ENCODE results near the gene AFF1. TPM values are rescaled to one million over a fixed set of nuclear protein-coding genes. Genes with fewer than 3 reads are reported as not detected.
"Not testable (repeated sequence)": the region's sequence is repeated elsewhere in the genome, so short reads cannot be mapped to it uniquely, and the experiment has no call there.

The AFF1 gene
- total and polyA plus RNA-seq, 5 experiments from 2014 or later: 9.0 to 55.8 (median 13.7) TPM

DNA sequence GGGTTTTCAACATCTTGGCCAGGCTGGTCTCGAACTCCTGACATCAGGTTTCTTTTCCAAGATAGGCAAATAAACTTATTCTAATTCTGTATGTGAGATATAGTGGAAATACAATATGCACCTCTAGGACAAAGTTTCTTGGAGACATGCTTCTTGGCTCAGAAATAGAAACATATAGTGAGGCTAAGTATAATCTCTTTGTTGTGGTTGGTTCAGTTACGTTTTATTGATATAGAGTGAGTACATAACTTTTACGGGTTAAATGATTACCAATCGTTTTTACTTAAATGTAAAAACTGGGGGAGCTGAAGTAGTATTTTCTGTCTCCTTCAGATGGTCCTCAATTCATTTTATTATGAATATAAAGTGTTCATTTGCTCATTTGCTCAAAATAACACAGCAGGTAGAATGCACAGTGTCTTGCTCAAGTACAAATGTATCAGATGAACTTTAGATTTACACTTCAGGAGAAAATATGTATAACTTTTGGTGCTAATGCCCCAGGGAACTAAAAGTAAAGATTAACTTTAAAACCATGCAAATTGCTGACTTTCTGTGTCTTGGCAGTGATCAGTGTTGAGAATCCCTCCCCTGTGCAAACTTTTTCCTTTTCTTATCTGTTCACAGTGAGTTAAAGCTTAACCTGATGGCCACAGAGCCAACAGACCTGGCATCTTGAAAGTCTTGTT lies 77.6 kb downstream of the AFF1 start:
- H3K27ac Mint-ChIP-seq: peak overlapping the region in 4 of 10 donors; percentile 0 to 34 (median 10)
- peak overlapping the region in 6 of 10 donors; percentile 1 to 50 (median 20) for H3K4me3 Mint-ChIP-seq
- ATAC-seq (no peak), DNase-seq (no peak)
- POLR2A ChIA-PET: interaction anchor here (0.7 to 2.7 kb wide), 2 partner anchors 12 to 77 kb away, joined by 5 to 13 read pairs; partner anchors contain the start of gene AFF1
- H3K4me1 Mint-ChIP-seq: peaks cover 29 to 93% (median 81%) of the 10 kb centered on the region in 4 donors
- H3K9me3 Mint-ChIP-seq: no peaks in the 10 kb centered on the region
- no peaks in the 10 kb centered on the region for H3K36me3 Mint-ChIP-seq
- no peaks in the 10 kb centered on the region for H3K27me3 Mint-ChIP-seq

DNA sequence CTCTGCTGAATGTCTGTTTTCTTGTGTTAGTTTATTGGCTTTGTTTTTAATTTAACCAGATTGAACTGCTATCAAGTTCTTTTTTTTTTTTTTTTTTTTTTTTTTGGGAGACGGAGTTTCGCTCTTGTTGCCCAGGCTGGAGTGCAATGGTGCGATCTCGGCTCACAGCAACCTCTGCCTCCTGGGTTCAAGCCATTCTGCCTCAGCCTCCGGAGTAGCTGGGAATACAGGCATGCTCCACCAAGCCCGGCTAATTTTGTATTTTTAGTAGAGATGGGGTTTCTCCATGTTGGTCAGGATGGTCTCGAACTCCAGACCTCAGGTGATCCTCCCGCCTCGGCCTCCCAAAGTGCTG lies 78.1 kb downstream of the AFF1 start:
- not testable (repeated sequence) for H3K36me3 Mint-ChIP-seq, H3K9me3 Mint-ChIP-seq, ATAC-seq, DNase-seq, H3K27me3 Mint-ChIP-seq
- H3K27ac Mint-ChIP-seq: peak overlapping the region in 3 of 10 donors; percentile 0 to 15 (median 5)
- H3K4me1 Mint-ChIP-seq: peaks cover 26 to 95% (median 82%) of the 10 kb centered on the region in 4 donors
- POLR2A ChIA-PET: interaction anchor here (0.7 to 2.7 kb wide), 2 partner anchors 11 to 78 kb away, joined by 5 to 13 read pairs; partner anchors contain the start of gene AFF1
- H3K4me3 Mint-ChIP-seq: peak overlapping the region in 4 of 10 donors; percentile 5 to 20 (median 12)

DNA sequence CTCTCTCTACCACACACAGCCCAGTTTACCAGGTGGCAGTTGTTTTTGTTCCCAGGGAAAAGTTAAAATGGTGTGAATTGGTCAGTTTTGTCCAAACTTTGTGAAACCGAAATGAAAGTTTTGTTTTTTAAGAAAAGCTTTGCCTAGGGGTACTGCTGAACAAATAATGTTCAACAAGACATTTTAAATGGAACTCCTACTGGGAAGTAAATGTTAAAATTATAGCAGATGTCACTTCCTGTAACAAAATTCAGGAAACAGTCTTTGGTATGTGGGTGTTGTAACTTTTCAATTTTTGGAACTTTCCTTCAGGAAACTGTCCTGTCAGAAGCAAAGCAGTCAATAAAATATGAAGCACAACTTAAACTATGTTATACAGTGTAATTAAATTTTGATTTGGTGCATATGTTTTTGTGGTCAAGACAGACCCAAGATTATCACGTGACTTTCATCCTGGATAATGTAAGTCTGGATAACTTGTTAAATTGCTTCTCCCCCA lies 79.5 kb downstream of the AFF1 start:
- Mint-ChIP-seq H3K36me3 (no peaks in the 10 kb centered on the region), H3K27me3 (no peaks in the 10 kb centered on the region), H3K27ac (peak overlapping the region in 2 of 10 donors; percentile 65), H3K4me1 (peaks cover 31 to 96% (median 83%) of the 10 kb centered on the region in 4 donors), H3K4me3 (peak overlapping the region in 3 of 10 donors; percentile 24 to 40 (median 30)), H3K9me3 (no peaks in the 10 kb centered on the region)
- POLR2A ChIA-PET: no interaction called here
- ATAC-seq (no peak), DNase-seq (no peak)

DNA sequence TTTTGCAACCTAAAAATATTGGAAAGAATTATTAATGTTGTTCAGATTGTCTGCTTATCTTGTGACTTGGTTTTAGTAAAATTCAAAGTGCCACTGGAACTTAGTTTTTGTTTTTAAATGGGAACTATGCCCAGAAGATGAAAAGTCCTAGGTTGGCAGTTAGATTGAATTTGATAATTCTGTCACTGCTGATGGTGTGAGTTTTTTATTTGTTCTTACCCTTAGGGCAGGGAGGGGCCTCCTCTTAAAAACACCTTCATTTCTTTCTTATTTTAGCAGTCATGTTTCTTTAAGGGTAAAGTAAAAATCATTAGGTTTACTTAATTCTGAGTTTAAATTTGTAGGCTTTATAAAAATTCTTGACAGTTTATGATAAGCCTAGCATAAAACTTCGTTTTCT lies 80.6 kb downstream of the AFF1 start:
- ATAC-seq: no peak
- Mint-ChIP-seq H3K36me3 (no peaks in the 10 kb centered on the region), H3K4me1 (peaks cover 29 to 96% (median 84%) of the 10 kb centered on the region in 4 donors), H3K27me3 (no peaks in the 10 kb centered on the region), H3K9me3 (no peaks in the 10 kb centered on the region), H3K27ac (peak overlapping the region in 2 of 10 donors; percentile 11 to 65), H3K4me3 (no peak overlapping the region)
- POLR2A ChIA-PET: no interaction called here
- DNase-seq: no peak

DNA sequence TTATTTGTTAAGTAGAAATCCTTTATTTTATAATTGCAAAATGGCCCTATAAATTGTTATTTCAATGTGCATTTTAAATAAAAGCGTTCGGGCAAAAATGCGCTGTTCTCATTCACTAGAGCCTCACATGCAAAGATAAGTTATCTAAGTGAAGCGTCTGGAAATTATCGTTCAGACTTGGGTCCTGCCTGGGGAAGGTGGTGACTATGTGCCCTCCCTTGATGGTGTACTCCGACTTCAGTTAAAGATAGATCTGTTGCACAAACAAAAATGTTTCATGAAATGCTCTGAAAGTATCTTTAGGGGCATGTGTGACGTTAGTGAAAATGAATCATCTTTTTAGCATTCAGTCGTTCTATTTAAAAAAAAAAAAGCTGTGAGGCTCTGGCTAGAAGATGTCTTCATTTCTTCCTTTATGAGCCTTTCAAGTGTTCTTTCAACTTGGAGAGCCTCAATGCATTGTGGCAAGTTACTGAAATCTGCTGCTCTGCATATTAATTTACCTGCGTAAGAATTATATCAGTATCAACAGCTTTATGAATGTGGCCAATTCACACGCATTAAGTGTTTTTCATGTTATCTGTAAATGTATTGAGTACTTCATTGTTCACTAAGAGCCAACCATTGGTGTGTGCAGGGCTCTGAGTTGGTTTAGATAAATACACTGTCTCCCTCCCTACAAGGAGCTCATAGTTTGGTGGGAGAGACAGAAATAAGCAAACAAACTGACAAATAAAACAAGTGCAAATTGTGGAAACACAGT lies 83.0 kb downstream of the AFF1 start:
- no peaks in the 10 kb centered on the region for H3K9me3 Mint-ChIP-seq
- H3K27me3 Mint-ChIP-seq: no peaks in the 10 kb centered on the region
- peak overlapping the region in 6 of 10 donors; percentile 3 to 66 (median 32) for H3K4me3 Mint-ChIP-seq
- peak overlapping the region in 6 of 10 donors; percentile 17 to 86 (median 58) for H3K27ac Mint-ChIP-seq
- POLR2A ChIA-PET: interaction anchor here (0.6 to 0.9 kb wide), 3 partner anchors 17 to 655 kb away, joined by 3 to 4 read pairs (median 4); partner anchors contain the start of gene AFF1
- ATAC-seq: peak; percentile 28 to 67
- peaks cover 0 to 3% (median 0%) of the 10 kb centered on the region in 3 donors for H3K36me3 Mint-ChIP-seq
- no peak for DNase-seq
- H3K4me1 Mint-ChIP-seq: peaks cover 21 to 92% (median 82%) of the 10 kb centered on the region in 4 donors

DNA sequence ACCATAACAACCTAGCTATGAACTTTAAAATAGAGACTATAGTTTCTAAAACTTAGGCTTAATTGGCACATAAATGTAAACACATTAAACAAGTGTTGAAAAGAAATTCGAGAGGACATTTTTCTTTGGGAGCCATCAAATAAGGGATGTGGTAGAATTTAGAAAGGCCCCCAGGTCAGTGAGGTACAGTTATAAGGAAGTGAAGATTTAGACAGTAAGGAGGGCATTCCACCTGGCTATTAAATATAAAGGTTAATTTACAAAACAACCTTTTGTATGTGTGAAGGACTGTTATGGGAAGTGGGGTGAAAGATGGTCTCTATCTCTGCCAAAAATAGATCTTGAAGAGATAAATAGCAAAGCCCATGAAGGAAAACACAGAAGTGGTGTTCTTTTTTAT lies 83.9 kb downstream of the AFF1 start:
- Mint-ChIP-seq H3K36me3 (peaks cover 0 to 3% (median 0%) of the 10 kb centered on the region in 3 donors), H3K4me1 (peaks cover 24 to 90% (median 77%) of the 10 kb centered on the region in 4 donors), H3K27ac (peak overlapping the region in 4 of 10 donors; percentile 22 to 86 (median 48)), H3K4me3 (no peak overlapping the region), H3K27me3 (no peaks in the 10 kb centered on the region), H3K9me3 (no peaks in the 10 kb centered on the region)
- DNase-seq (no peak), ATAC-seq (no peak)
- POLR2A ChIA-PET: interaction anchor here (0.9 kb wide), 1 partner anchor 84 kb away, joined by 4 read pairs; the partner anchor contains the start of gene AFF1

DNA sequence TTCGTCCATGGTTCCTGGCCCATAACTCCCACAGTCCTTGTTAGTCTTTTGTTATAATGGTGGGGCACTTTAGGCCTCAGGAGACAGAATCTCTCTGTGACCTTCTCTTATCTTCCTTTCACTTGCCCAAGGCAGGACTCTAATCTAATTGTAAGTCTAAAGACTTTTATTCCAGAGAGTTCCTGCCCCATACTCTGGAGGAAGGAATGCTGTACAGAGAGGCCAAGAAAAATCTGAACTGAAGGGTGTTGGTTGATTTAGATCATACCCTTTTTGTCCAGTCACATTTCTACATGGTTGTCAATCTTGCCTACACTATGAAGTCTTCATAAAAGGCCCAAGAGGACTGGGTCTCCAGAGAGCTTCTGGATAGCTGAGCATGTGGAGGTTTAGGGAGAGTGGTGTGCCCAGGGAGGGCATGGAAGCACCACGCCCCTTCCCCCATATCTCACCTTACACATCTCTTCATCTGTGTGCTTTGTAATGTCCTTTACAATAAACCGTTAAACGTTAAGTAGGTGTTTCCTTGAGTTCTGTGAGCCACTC lies 84.5 kb downstream of the AFF1 start:
- Mint-ChIP-seq H3K27ac (peak overlapping the region in 7 of 10 donors; percentile 10 to 86 (median 46)), H3K4me1 (peaks cover 25 to 90% (median 77%) of the 10 kb centered on the region in 4 donors), H3K36me3 (peaks cover 0 to 3% (median 0%) of the 10 kb centered on the region in 3 donors), H3K4me3 (peak overlapping the region in 6 of 10 donors; percentile 2 to 64 (median 32)), H3K27me3 (no peaks in the 10 kb centered on the region), H3K9me3 (no peaks in the 10 kb centered on the region)
- ATAC-seq (peak in 1 of 2 donors; percentile 28), DNase-seq (no peak)
- POLR2A ChIA-PET: no interaction called here

DNA sequence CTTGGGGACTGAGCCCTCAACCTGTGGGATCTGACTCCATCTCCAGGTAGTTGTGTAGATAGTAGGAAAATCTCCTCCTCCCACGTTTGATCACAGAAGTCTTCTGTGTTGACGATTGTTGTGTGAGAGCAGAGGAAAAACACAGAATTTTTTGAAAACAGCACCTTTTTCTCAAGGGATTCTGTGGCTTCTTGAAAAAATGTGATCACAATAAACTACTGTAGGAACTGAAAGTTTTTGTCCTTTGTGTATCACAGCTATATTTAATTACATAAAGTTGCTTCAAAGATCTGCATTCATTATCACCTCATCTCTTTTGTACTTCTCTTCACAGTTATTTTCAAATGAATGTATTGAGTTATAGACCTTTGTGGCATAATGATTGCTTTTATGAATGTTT lies 85.1 kb downstream of the AFF1 start:
- H3K4me3 Mint-ChIP-seq: peak overlapping the region in 6 of 10 donors; percentile 3 to 64 (median 38)
- no peaks in the 10 kb centered on the region for H3K27me3 Mint-ChIP-seq
- DNase-seq (no peak), ATAC-seq (no peak)
- H3K27ac Mint-ChIP-seq: peak overlapping the region in 5 of 10 donors; percentile 22 to 86 (median 46)
- H3K4me1 Mint-ChIP-seq: peaks cover 26 to 87% (median 75%) of the 10 kb centered on the region in 4 donors
- H3K36me3 Mint-ChIP-seq: peaks cover 0 to 5% (median 0%) of the 10 kb centered on the region in 3 donors
- POLR2A ChIA-PET: no interaction called here
- no peaks in the 10 kb centered on the region for H3K9me3 Mint-ChIP-seq

DNA sequence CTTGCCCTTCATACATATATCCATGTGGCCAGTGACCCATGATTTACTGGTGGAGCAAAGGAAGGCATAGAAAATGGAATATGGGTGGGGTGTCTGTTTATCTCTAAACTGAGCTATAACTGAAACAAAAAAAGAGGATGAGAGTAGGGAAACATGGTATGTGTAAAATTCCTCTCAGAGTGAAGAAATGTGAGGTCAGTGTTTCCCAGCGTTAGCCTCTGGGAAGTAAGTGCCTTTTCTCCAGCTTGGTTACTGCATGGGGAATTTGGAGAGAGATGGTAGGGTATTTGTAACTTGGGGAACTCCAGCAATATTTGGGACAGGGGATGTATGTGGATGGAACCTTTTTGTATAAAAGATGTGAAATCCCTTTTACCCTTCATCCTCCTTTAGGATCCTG lies 89.4 kb downstream of the AFF1 start:
- Mint-ChIP-seq H3K27me3 (no peaks in the 10 kb centered on the region), H3K36me3 (peaks cover 0 to 5% (median 0%) of the 10 kb centered on the region in 3 donors), H3K9me3 (no peaks in the 10 kb centered on the region), H3K27ac (peak overlapping the region in 1 of 10 donors; percentile 16), H3K4me1 (peaks cover 25 to 82% (median 68%) of the 10 kb centered on the region in 4 donors), H3K4me3 (no peak overlapping the region)
- ATAC-seq (no peak), DNase-seq (no peak)
- POLR2A ChIA-PET: interaction anchor here (0.6 kb wide), 1 partner anchor 12 kb away, joined by 5 read pairs; no protein-coding TSS in a partner anchor

DNA sequence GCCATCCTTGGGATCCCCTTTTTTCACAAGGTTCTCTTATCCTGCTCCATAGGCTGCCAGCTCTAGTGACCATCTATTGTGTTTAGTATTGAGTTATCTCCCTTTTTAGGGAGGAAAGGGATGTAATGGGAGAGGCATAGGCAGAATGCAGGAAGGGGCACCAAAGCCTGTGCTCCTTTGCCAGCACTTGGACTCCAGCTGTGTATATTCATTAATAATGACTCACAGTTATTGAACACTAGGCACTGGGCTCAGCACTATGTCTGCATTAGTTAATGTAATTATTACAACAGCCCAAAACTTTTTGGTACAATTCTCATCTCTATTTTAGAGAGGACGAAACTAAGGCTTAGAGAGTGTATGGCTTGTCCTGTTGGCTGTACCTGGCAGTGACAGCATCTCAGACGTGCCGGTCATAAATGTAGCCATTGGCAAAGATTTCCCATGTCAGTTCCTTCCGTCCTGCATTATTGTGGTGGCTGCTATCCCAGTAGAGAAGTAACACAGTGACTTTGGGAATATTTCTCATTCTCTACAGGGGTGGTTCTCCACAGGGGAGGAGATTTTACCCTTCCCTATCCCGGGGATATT lies 90.3 kb downstream of the AFF1 start:
- H3K4me3 Mint-ChIP-seq: no peak overlapping the region
- H3K27me3 Mint-ChIP-seq: no peaks in the 10 kb centered on the region
- peaks cover 0 to 13% (median 0%) of the 10 kb centered on the region in 3 donors for H3K36me3 Mint-ChIP-seq
- H3K9me3 Mint-ChIP-seq: no peaks in the 10 kb centered on the region
- no peak overlapping the region for H3K27ac Mint-ChIP-seq
- H3K4me1 Mint-ChIP-seq: peaks cover 25 to 82% (median 64%) of the 10 kb centered on the region in 4 donors
- DNase-seq: no peak
- no peak for ATAC-seq
- POLR2A ChIA-PET: no interaction called here

DNA sequence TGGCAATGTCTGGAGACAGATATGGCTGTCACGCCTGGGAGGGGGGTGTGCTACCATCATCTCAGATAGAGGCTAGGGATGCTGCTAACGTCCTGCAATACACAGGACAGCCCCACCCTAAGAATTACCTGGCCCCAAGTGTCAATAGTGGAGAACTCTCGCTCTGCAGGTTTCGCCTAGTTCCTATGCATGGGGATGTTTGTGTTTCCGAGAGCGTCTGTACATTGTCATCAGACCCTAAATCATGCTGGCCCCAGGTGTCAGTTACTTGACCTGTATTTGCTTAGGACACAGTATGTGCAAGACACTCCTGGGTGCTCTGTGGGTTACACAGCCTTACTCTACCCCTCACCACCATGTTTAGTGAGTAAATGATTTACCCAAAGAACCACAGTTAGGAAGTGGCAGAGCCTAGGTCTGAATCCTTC lies 90.8 kb downstream of the AFF1 start:
- Mint-ChIP-seq H3K27me3 (no peaks in the 10 kb centered on the region), H3K4me1 (peaks cover 25 to 76% (median 59%) of the 10 kb centered on the region in 4 donors), H3K4me3 (peak overlapping the region in 1 of 10 donors; percentile 7), H3K36me3 (peaks cover 0 to 13% (median 0%) of the 10 kb centered on the region in 3 donors), H3K27ac (peak overlapping the region in 1 of 10 donors; percentile 57), H3K9me3 (no peaks in the 10 kb centered on the region)
- ATAC-seq: no peak
- no peak for DNase-seq
- POLR2A ChIA-PET: no interaction called here

Measured in naive thymus-derived CD8-positive, alpha-beta T cell (primary cell).